DMS79 (cell line): ENCODE measurements around the gene RAB6D.
"Not testable (repeated sequence)": the region's sequence is repeated elsewhere in the genome, so short reads cannot be mapped to it uniquely, and the experiment has no call there.

ENCODE experiments used
- DNase-seq: peaks from one replicate; lab custom pipeline; 2025; lab: John Stamatoyannopoulos, UW

The RAB6D gene

GRCh38 chr2:131366643-131367042 is 2.7 kb upstream of the RAB6D start:
- no peak for DNase-seq

- DNase-seq, result no peak
These were observed 1.5 kb upstream of the RAB6D start for GRCh38 chr2:131365452-131365851.

- DNase-seq, result not testable (repeated sequence)
These were observed 755 bp downstream of the RAB6D start for GRCh38 chr2:131363213-131363612.

- not testable (repeated sequence) for DNase-seq
These were observed 2.2 kb downstream of the RAB6D start for GRCh38 chr2:131361773-131362172.

- not testable (repeated sequence) for DNase-seq
These were observed 10.7 kb downstream of the RAB6D start for GRCh38 chr2:131353167-131353697.

- no peak for DNase-seq
These were observed 14.9 kb downstream of the RAB6D start for GRCh38 chr2:131349021-131349420.

- not testable (repeated sequence) for DNase-seq
These were observed 16.9 kb downstream of the RAB6D start for GRCh38 chr2:131347035-131347434.

- DNase-seq, result not testable (repeated sequence)
These were observed 24.7 kb downstream of the RAB6D start for GRCh38 chr2:131339307-131339706.

GRCh38 chr2:131335319-131335718 is 28.6 kb downstream of the RAB6D start:
- DNase-seq, result peak; percentile 6

- DNase-seq, result not testable (repeated sequence)
These were observed 31.3 kb downstream of the RAB6D start for GRCh38 chr2:131332709-131333108.

GRCh38 chr2:131331000-131331399 is 33.0 kb downstream of the RAB6D start:
- DNase-seq, result not testable (repeated sequence)

- no peak for DNase-seq
These were observed 41.8 kb downstream of the RAB6D start for GRCh38 chr2:131322209-131322608.

GRCh38 chr2:131321344-131321743 is 42.6 kb downstream of the RAB6D start:
- not testable (repeated sequence) for DNase-seq

GRCh38 chr2:131311001-131311400 is 53.0 kb downstream of the RAB6D start:
- DNase-seq, result not testable (repeated sequence)
